Measurements from ENCODE around the gene AKNA. TPM values are rescaled to one million over a fixed set of nuclear protein-coding genes. Genes with fewer than 3 reads are reported as not detected.

AKNA gene
- total RNA-seq, 1 donor from 2014 or later, result 55.0 TPM

GRCh38 chr9:114294664-114295063, 93.1 kb downstream of the AKNA start:
- no peak overlapping the region for H3K4me3 ChIP-seq
- no peaks in the 10 kb centered on the region for H3K27me3 ChIP-seq
- no peaks in the 10 kb centered on the region for H3K9me3 ChIP-seq
- intact Hi-C loops (cut with DNase I), result loop anchor here (5.0 kb wide), 1 partner anchor 212 kb away; no protein-coding TSS in a partner anchor
- H3K27ac ChIP-seq, result no peak overlapping the region
- H3K4me1 ChIP-seq, result no peaks in the 10 kb centered on the region
- H3K36me3 ChIP-seq, result peaks cover 0 to 34% of the 10 kb centered on the region in 2 donors
- DNase-seq (ENCODE audit: extremely low spot score in 2 of 2), result no peak
- TF ChIP-seq CTCF (IDR thresholded peaks at IDR 0.05), result no peak
- TF ChIP-seq POLR2A (IDR thresholded peaks at IDR 0.05), result no peak
- TF ChIP-seq POLR2AphosphoS5 (IDR thresholded peaks at IDR 0.05; ENCODE audit: insufficient read depth in 1 of 2, low read depth in 1 of 2), result no peak

- H3K4me1 ChIP-seq, result no peaks in the 10 kb centered on the region
- H3K27me3 ChIP-seq, result no peaks in the 10 kb centered on the region
- DNase-seq (ENCODE audit: extremely low spot score in 2 of 2), result peak in 1 of 2 donors; percentile 54
- H3K27ac ChIP-seq, result no peak overlapping the region
- TF ChIP-seq POLR2AphosphoS5 (IDR thresholded peaks at IDR 0.05; ENCODE audit: insufficient read depth in 1 of 2, low read depth in 1 of 2), result no peak
- TF ChIP-seq CTCF (IDR thresholded peaks at IDR 0.05), result no peak
- no peak for TF ChIP-seq POLR2A (IDR thresholded peaks at IDR 0.05)
- H3K4me3 ChIP-seq, result no peak overlapping the region
- H3K36me3 ChIP-seq, result peaks cover 0 to 28% of the 10 kb centered on the region in 2 donors
- H3K9me3 ChIP-seq, result no peaks in the 10 kb centered on the region
- intact Hi-C loops (cut with DNase I), result loop anchor here (1.0 to 5.0 kb wide), 3 partner anchors 133 to 210 kb away; no protein-coding TSS in a partner anchor
Observed at GRCh38 chr9:114291886-114292590, 95.7 kb downstream of the AKNA start.

GRCh38 chr9:114291064-114291474, 96.7 kb downstream of the AKNA start:
- no peak overlapping the region for H3K4me3 ChIP-seq
- peaks cover under 1% of the 10 kb centered on the region for H3K4me1 ChIP-seq
- intact Hi-C loops (cut with DNase I), result loop anchor here (5.0 kb wide), 1 partner anchor 209 kb away; no protein-coding TSS in a partner anchor
- no peak for TF ChIP-seq POLR2A (IDR thresholded peaks at IDR 0.05)
- TF ChIP-seq CTCF (IDR thresholded peaks at IDR 0.05), result peak; percentile 86 to 95 (median 94)
- peak overlapping the region; percentile 61 for H3K27ac ChIP-seq
- no peaks in the 10 kb centered on the region for H3K9me3 ChIP-seq
- no peak for DNase-seq (ENCODE audit: extremely low spot score in 2 of 2)
- no peaks in the 10 kb centered on the region for H3K27me3 ChIP-seq
- H3K36me3 ChIP-seq, result peaks cover 0 to 23% of the 10 kb centered on the region in 2 donors

- Histone ChIP-seq H3K27ac (peak overlapping the region; percentile 61), H3K4me1 (peaks cover 6% of the 10 kb centered on the region), H3K4me3 (no peak overlapping the region), H3K36me3 (peaks cover 0 to 21% of the 10 kb centered on the region in 2 donors), H3K9me3 (no peaks in the 10 kb centered on the region), H3K27me3 (no peaks in the 10 kb centered on the region)
- intact Hi-C loops (cut with DNase I), result loop anchor here (5.0 kb wide), 1 partner anchor 208 kb away; no protein-coding TSS in a partner anchor
- peak in 1 of 2 donors; percentile 86 for DNase-seq (ENCODE audit: extremely low spot score in 2 of 2)
- TF ChIP-seq POLR2A (IDR thresholded peaks at IDR 0.05) (no peak), CTCF (IDR thresholded peaks at IDR 0.05) (no peak), POLR2AphosphoS5 (IDR thresholded peaks at IDR 0.05; ENCODE audit: insufficient read depth in 1 of 2, low read depth in 1 of 2) (no peak)
Observed at GRCh38 chr9:114290561-114290986, 97.2 kb downstream of the AKNA start.

All from vagina (tissue), 2 donors.